Activated CD8-positive, alpha-beta memory T cell treated with anti-CD3 and anti-CD28 coated beads, Interleukin-2, amount 50 U/mL, for 48 hours (primary cell): Measurements from ENCODE around the gene PCA3.
"Not testable (repeated sequence)": the region's sequence is repeated elsewhere in the genome, so short reads cannot be mapped to it uniquely, and the experiment has no call there.

Experiments used
- DNase-seq: peaks from one replicate; pipeline ENCODE4 v3.0.0-alpha.2; 2020

PCA3 gene

DNA sequence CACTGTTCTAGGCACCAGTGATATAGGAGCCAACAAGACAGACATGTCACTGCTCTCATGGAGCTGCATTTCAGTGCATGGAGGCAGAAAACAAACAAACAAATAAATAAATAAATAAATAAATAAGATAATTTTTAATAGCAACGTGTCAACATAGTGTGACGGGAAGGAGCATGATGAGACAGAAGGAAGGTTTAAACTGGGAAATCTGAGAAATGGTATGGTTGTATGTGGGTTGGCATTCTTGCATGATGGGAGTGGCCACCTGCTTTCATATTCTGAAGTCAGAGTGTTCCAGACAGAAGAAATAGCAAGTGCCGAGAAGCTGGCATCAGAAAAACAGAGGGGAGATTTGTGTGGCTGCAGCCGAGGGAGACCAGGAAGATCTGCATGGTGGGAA, at the start of gene PCA3:
Gene PCA3 (plus strand): TSS at position 301 of the 400 bp plus-strand sequence.
- no peak for DNase-seq

GRCh38 chr9:76716085-76716672, 48.1 kb upstream of the PCA3 start:
- DNase-seq, result no peak

DNA sequence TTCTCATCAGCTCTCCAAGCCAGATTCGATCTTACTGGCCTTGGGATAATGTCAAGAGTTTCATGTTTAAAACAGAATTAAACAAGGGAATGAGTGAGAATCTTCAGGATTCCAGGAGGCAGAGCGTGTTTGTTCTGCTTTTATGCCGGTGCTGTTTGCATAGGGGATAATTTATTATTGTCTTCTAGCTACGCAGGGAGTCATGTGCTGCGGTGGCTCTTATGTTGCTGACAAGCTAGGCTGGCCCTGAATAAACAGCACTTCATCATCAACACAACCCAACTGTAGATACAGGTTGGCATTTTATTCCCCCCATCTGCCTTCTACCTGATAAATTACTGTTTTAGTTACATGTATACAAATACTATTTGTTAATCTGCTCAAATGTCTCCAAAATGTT, 47.1 kb upstream of the PCA3 start:
- no peak for DNase-seq

DNA sequence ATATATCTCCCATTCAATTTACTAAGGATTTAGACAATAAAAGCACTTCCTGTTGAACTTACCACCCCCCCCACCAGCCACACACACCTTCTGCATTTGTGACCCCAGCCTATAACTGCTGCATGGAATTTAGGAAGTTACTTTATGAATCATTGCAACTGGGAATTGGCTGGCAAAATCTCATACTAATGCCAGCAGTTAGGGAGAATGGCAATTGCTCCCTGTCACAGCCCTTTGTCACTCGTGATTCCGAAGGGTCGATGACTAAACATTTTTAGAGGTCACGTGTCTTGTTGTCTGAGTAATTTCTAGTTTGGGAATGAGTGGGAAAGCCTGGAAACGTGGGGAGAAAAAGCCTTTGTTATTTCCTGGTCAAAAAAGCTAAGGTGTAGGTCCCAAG, 46.6 kb upstream of the PCA3 start:
- DNase-seq, result no peak

GRCh38 chr9:76718166-76718565, 46.1 kb upstream of the PCA3 start:
- DNase-seq, result no peak

- DNase-seq, result no peak
These were observed 44.0 kb upstream of the PCA3 start for GRCh38 chr9:76720245-76720644.

- DNase-seq, result no peak
These were observed 39.2 kb upstream of the PCA3 start for GRCh38 chr9:76725011-76725546.

GRCh38 chr9:76725885-76726284, 38.4 kb upstream of the PCA3 start:
- no peak for DNase-seq

DNA sequence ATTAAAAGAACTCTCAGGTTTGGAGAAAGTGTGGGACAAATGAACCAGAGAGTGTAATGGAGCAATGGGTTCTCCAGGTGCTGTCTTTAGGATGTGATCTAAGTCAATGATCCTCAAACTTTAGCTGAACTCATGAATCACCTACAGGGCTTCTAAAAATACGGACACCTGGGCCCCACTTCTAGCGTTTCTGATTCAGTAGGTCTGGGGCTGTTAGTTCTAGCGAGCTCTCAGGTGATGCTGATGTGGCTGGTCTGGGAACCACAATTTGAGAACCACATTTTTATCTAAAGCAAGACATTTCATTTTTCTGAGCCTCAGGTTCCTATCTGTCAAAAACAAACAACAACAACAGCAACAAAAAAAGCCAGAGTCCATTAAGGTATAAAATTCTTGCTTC, 35.1 kb upstream of the PCA3 start:
- no peak for DNase-seq

DNA sequence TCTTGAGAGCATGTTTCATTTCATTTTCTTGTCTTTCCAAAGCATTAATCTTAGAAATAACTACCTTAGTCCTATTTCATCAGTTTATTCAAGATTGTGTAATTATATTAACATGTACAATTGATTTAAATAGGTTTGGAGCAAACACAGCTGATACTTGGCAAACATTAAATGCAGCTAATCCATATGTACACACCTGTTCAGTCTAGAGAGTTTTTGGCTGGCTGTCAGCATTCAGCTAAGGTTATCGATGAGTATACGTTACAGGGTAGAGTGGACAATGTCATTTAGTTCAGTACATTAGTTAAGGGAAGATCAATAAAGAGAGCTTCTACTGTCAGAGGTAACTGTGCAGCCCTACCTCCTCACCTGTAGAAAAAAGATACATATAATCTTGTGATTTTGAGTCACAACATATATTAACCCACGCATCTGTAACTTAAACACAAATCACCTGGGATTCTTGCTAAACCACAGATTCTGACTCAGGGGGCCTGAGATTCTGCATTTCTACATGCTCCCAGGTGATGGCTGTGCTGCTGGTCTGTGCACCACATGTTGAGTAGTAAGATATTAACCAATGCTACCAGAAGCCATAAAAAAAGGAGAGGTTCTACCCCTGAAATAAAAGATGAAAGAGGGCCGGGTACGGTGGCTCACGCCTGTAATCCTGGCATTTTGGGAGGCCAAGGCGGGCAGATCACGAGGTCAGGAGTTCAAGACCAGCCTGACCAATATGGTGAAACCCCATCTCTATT, 34.1 kb upstream of the PCA3 start:
- no peak for DNase-seq

DNA sequence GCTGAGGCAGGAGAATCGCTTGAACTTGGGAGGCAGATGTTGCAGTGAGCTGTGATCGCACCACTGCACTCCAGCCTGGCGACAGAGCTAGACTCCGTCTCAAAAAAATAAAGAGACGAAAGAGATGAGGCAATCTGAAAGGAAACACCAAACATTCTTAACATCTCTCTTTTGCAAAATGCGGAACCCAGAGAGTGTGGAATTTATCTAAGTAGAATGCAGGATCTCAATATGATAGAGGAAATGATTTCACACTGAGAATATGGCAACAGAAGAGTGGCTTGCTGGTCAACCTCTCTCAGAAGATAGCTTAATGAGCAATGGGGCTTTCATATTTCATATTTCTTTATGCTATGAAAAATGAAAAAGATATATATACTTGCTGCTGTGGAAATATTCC, 33.4 kb upstream of the PCA3 start:
- DNase-seq, result no peak

GRCh38 chr9:76732341-76732958, 31.8 kb upstream of the PCA3 start:
- DNase-seq, result no peak

DNA sequence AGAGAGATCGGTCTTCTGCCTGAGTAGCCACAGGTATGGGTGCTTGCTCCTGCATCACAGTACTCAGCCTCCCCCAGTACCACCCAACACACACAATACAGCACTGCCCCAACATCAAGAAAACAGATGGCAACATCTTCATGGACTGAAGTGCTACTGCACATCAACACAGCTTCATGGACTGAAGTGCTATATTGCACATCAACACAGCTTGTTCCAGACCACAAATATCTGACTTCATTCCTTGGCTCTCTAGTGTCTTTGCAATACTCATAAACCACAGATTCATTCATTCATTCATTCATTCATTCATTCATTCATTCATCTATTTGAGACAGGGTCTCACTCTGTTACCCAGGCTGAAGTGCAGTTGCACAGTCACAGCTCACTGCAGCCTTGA, 31.1 kb upstream of the PCA3 start:
- DNase-seq, result no peak

- no peak for DNase-seq
These were observed 29.5 kb upstream of the PCA3 start for GRCh38 chr9:76734716-76735115.

DNA sequence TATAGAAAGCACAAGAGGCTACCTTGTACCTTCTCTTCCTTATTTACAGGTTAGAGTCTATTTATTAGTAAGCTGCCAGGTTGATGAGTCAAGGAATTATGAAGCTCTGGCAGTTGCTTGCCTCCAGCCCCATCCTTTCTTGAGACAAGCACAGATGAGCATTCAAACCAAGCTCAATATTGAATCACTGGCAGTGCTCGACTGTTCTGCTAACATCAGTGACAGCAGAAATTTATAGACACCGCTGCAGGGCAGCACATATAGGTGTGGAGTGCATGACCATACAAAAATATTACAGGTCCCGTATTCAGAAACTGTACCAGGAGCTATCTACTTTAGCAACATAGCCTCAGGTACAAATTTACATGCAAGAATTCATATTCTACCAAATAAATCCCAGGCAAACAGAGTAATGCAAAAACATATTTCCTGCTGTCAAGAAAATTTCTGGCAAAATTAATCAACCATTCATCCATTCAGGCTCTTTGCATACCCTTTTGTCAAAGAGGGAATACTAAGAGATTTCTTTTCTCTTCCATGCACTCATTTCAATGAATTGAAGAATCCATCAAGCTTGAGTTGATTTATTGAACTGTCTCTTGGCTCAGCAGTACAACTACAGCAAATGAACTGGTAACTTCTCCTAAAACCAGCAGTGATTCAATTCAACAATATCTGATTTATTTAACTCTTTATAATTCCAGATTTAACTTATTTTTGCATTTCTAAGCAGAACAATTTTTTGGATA, 26.9 kb upstream of the PCA3 start:
- DNase-seq, result no peak

GRCh38 chr9:76738402-76738801, 25.8 kb upstream of the PCA3 start:
- DNase-seq, result no peak

- DNase-seq, result no peak
These were observed 22.7 kb upstream of the PCA3 start for GRCh38 chr9:76741524-76741923.

DNA sequence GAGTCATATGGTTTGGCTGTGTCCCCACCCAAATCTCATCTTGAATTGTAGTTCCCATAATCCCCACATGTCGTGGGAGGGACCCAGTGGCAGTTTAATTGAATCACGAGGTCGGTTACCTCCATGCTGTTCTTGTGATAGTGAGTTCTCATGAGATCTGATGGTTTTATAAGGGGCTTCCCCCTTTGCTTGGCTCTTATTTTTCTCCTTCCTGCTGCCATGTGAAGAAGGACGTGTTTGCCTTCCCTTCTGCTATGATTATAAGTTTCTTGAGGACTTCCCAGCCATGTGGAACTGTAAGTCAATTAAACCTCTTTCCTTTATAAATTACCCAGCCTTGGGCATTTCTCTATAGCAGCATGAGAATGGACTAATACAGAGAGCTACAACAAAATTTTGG, 21.3 kb upstream of the PCA3 start:
- not testable (repeated sequence) for DNase-seq

GRCh38 chr9:76743931-76744330, 20.3 kb upstream of the PCA3 start:
- DNase-seq, result no peak

- no peak for DNase-seq
These were observed 19.9 kb upstream of the PCA3 start for GRCh38 chr9:76744336-76744735.

DNA sequence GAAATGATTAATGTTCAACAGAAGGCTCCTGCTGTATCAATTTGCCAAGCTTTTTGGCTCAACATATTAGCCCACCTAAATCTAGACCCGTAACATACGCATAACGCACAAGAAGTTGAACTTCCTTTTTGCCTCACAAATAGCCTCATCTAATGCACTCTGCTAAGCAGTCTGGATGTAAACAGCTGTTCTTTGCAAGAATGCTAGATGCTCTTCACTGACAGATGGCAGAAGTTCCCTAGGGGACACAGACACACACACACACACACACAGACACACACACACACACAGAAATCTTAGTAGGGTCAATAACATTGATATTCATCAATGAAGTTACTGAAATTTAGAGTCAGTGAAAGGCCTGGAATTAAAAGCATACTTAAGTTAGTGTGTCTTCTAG, 13.2 kb upstream of the PCA3 start:
- no peak for DNase-seq

DNA sequence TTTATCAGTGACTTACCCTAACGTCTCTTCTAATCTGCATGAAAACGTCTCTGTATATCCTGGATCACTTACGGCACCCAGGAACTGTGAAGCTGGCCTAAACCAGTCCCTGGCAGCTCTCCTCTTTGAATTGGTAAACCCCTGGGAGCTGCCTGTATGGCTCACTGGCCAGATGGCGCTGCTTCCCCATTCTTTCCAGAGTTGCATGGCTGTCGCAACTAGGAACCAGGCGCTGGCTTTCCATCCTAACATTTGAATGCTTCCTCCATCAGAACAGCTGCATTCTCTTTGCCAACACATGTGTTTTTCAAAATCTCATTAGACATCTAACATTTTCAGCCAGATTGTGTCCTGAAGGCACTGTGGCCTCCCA, 8.0 kb upstream of the PCA3 start:
- DNase-seq, result no peak

GRCh38 chr9:76756941-76757673, 7.1 kb upstream of the PCA3 start:
- DNase-seq, result no peak
